ENCODE measurements around the gene C16orf89.
A peak's percentile ranks its signal among the peaks of the same experiment; 100 is the strongest.

DNA sequence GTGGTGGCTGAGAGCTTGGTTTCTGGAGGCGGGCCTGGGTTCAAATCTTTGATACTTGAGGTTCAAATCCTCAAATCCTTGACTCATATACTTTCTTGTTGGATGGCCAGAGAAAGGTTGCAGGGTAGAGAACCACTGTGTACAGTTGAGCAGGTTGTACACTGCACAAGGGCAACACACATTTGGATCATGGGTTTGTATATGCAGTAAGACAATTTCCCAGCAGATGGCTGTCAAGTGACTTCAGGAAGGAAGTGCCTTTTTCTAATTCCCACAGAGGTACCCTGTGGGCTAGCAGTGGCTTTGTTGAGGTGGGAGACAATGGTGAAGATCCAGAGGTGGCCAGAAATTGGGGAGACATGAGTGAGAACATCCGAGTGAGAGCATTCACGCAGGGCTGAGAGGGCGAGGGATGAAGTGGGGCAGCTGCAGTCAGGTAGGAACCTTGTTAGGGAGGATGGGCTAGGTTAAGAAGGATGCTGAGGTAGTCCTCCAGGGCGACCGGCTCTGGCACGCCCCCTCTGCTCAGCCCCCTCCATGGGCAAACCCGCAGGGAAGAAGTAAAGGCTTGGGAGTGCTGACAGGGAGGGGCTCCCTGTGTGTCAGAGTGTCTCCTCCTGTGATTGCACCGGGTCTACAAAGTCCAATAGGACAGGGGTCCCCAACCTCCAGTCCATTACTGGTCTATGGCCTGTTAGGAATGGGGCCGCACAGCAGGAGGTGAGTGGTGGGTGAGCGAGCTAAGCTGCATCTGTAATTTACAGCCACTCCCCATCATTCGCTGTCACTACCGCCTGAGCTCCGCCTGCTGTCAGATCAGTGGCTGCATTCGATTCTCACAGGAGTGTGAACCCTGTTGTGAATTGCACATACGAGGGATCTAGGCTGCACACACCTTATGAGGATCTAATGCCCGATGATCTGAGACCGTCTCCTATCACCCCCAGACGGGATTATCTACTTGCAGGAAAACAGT lies 2.7 kb downstream of the C16orf89 start:
- TF ChIP-seq CTCF (IDR thresholded peaks at IDR 0.05 in 2 of 3, conservative IDR thresholded peaks at IDR 0.05 in 1 of 3; ENCODE audit: borderline replicate concordance in 1 of 3, insufficient read depth in 1 of 3, low read depth in 2 of 3, low read length in 2 of 3) (peak in 1 of 3 experiments; percentile 30; a peak in 1 of 6 replicates), ZNF274 (IDR thresholded peaks at IDR 0.05; ENCODE audit: low read depth, low read length) (no peak), POLR2A (IDR thresholded peaks at IDR 0.05; ENCODE audit: borderline replicate concordance, extremely low read depth, insufficient read depth, insufficient read length) (no peak), EZH2 (IDR thresholded peaks at IDR 0.05) (no peak), JUND (IDR thresholded peaks at IDR 0.05) (no peak), EGR1 (IDR thresholded peaks at IDR 0.05; ENCODE audit: low read depth) (no peak)
